ENCODE measurements around the gene MPRIP.

MPRIP gene

DNA sequence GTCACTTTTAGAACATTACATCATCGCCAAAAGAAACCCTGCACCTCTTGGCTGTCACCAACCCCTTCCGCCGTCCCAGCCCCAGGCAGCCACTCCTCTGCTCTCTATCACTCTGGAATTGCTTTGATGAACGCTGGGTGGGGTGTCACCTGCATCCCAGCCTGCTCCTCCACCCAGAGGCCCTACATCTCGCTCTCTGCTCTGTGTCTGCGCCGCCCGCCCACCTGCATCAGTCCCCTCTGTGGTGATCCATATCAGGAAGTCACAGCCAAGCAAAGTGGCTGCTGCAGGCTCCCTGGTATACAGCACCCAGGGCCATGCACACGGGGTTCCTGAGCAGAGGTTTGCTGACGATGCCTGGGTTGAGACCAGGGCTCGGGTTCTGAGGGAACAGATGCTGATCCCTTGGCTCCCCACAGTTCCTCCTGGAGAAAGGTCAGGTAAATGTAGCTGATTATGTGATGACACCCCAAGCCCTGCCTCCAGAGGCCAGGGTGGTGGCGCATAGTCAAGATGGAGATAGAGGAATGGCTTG, 30.8 kb downstream of the MPRIP start:
- DNase-seq (ENCODE audit: low spot score): no peak
- POLR2A ChIA-PET (ENCODE audit: low non-redundant PET): no interaction called here
- CTCF ChIA-PET: interaction anchor here (0.6 kb wide), 3 partner anchors 50 to 81 kb away, joined by 3 to 7 read pairs (median 5); no protein-coding TSS in a partner anchor
- TF ChIP-seq, protein P1, sequence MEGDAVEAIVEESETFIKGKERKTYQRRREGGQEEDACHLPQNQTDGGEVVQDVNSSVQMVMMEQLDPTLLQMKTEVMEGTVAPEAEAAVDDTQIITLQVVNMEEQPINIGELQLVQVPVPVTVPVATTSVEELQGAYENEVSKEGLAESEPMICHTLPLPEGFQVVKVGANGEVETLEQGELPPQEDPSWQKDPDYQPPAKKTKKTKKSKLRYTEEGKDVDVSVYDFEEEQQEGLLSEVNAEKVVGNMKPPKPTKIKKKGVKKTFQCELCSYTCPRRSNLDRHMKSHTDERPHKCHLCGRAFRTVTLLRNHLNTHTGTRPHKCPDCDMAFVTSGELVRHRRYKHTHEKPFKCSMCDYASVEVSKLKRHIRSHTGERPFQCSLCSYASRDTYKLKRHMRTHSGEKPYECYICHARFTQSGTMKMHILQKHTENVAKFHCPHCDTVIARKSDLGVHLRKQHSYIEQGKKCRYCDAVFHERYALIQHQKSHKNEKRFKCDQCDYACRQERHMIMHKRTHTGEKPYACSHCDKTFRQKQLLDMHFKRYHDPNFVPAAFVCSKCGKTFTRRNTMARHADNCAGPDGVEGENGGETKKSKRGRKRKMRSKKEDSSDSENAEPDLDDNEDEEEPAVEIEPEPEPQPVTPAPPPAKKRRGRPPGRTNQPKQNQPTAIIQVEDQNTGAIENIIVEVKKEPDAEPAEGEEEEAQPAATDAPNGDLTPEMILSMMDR (conservative IDR thresholded peaks at IDR 0.05; ENCODE audit: low read depth): no peak
- H3K27ac ChIP-seq: peak overlapping the region; percentile 88

GRCh38 chr17:17073581-17074403, 31.5 kb downstream of the MPRIP start:
- no peak for DNase-seq (ENCODE audit: low spot score)
- peak overlapping the region; percentile 88 for H3K27ac ChIP-seq
- ChIA-PET POLR2A (ENCODE audit: low non-redundant PET) (no interaction called here), CTCF (interaction anchor here (0.6 to 1.1 kb wide), 2 partner anchors 47 to 71 kb away, joined by 3 to 5 read pairs; no protein-coding TSS in a partner anchor)
- TF ChIP-seq, protein P1 (conservative IDR thresholded peaks at IDR 0.05; ENCODE audit: low read depth): no peak

GRCh38 chr17:17075125-17075781, 33.0 kb downstream of the MPRIP start:
- H3K27ac ChIP-seq: peak overlapping the region; percentile 88
- POLR2A ChIA-PET (ENCODE audit: low non-redundant PET): no interaction called here
- peak; percentile 55 for DNase-seq (ENCODE audit: low spot score)
- TF ChIP-seq, protein P1 (conservative IDR thresholded peaks at IDR 0.05; ENCODE audit: low read depth): no peak
- CTCF ChIA-PET: interaction anchor here (0.6 kb wide), 1 partner anchor 1173 kb away, joined by 3 read pairs; no protein-coding TSS in a partner anchor

GRCh38 chr17:17076066-17076465, 33.8 kb downstream of the MPRIP start:
- TF ChIP-seq, protein P1 (conservative IDR thresholded peaks at IDR 0.05; ENCODE audit: low read depth): no peak
- peak overlapping the region; percentile 88 for H3K27ac ChIP-seq
- ChIA-PET POLR2A (ENCODE audit: low non-redundant PET) (no interaction called here), CTCF (interaction anchor here (0.6 kb wide), 1 partner anchor 13 kb away, joined by 4 read pairs; no protein-coding TSS in a partner anchor)
- no peak for DNase-seq (ENCODE audit: low spot score)

GRCh38 chr17:17077101-17077500, 34.8 kb downstream of the MPRIP start:
- no peak for DNase-seq (ENCODE audit: low spot score)
- H3K27ac ChIP-seq: peak overlapping the region; percentile 88; the same call in 1 of the 2 replicates
- POLR2A ChIA-PET (ENCODE audit: low non-redundant PET): no interaction called here
- TF ChIP-seq, protein P1 (conservative IDR thresholded peaks at IDR 0.05; ENCODE audit: low read depth): no peak
- CTCF ChIA-PET: no interaction called here
